ENCODE data around the gene SMTNL2.

DNA sequence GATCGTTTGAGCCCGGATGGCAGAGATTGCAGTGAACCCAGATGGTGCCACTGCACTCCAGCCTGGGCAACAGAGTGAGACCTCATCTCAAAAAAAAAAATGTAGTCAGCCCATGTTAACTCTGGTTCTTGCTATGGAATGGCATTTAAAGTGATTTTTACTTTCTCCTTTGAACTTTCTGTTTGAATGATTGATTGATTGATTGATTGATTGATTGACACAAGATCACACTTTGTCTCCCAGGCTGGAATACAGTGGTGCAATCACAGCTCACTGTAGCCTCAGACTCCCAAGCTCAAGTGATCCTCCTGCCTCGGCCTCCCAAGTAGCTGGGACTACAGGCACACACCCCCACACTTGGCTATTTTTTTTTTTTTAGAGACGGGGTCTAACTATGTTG, 17.0 kb downstream of the SMTNL2 start:
- TF ChIP-seq, protein P1, sequence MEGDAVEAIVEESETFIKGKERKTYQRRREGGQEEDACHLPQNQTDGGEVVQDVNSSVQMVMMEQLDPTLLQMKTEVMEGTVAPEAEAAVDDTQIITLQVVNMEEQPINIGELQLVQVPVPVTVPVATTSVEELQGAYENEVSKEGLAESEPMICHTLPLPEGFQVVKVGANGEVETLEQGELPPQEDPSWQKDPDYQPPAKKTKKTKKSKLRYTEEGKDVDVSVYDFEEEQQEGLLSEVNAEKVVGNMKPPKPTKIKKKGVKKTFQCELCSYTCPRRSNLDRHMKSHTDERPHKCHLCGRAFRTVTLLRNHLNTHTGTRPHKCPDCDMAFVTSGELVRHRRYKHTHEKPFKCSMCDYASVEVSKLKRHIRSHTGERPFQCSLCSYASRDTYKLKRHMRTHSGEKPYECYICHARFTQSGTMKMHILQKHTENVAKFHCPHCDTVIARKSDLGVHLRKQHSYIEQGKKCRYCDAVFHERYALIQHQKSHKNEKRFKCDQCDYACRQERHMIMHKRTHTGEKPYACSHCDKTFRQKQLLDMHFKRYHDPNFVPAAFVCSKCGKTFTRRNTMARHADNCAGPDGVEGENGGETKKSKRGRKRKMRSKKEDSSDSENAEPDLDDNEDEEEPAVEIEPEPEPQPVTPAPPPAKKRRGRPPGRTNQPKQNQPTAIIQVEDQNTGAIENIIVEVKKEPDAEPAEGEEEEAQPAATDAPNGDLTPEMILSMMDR (IDR thresholded peaks at IDR 0.05) = no peak
- TF ChIP-seq POLR2A (IDR thresholded peaks at IDR 0.05) = no peak
